Measurements from ENCODE around the gene C1QTNF7.

The C1QTNF7 gene

DNA sequence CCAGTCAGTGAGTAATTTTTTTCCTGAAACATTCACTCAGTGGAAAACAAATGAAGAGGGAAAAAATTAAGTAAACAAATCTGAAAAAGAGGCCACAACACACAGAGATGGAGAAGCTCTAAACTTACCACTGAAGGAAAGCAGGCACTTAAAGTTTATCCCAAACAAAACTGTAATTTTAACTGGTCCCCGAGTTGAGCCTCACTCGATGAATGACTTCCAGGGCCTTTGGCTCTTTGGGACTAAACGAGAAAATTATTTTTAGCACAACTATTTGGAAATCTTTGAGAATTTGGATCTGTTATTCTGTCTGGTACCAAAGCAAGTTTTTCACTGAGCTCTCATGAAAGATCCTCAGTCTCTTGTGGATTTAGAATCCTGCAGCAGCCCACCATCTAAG is at the start of gene C1QTNF7:
Gene C1QTNF7, plus strand, starts transcription at position 333 of the 400 bp plus-strand sequence. CDS start 7,711 bp downstream, outside the sequence.
- no peak for DNase-seq

- no peak for DNase-seq
These were observed 49.8 kb upstream of the C1QTNF7 start for GRCh38 chr4:15378062-15378461.

- no peak for DNase-seq
These were observed 49.3 kb upstream of the C1QTNF7 start for GRCh38 chr4:15378493-15378892.

DNA sequence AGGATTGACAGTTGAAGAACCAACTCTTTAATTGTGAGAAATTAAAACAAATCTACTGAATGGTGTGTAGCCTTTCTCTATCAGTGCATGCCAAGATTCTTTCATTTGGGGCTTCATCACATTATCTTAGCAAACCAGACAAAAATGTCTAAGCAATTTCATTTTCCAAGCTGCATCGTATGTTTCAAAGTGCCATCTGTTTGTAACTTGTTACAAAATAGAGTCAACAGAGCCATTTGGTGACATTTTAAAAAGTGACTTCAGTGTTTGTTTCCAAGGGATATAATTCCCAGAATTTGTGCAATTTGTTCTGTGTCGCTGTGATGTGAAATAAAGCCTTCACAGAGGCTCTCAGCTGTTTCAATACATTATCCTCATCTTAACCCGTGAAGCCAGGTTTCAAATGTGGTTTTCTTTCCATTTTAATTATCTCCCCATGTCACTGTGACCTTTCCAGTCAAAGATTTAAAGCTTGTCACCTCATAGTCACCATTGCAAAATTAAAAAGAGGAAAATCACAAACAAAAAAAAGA is 46.0 kb upstream of the C1QTNF7 start:
- no peak for DNase-seq

DNA sequence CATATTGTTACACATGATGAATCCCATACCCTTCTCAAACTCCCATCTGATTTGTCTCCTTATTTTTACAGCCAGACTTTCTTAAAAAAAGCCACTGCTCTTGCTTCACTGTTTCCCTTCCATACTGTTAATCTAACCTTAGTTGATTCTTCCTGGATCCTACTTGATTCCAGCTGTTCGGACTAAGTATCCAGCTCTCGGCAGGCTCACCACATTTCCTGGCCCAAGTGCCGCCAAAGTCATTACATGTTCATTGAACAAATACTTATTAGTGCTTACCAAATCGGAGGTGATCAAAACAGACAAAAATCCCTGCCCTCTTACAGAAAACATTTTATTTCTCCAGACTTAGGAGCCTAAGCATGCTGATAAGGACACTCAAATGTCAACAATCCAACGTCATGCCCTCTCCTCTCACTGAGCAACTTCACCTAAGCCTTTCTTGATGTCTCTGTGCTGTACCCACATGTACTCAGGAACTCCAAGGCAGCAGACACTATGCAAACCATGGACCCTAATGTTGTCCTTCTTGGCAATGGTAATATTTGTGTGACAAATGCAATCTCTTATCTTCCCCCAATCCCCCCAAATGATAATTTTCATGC is 45.1 kb upstream of the C1QTNF7 start:
- no peak for DNase-seq

DNA sequence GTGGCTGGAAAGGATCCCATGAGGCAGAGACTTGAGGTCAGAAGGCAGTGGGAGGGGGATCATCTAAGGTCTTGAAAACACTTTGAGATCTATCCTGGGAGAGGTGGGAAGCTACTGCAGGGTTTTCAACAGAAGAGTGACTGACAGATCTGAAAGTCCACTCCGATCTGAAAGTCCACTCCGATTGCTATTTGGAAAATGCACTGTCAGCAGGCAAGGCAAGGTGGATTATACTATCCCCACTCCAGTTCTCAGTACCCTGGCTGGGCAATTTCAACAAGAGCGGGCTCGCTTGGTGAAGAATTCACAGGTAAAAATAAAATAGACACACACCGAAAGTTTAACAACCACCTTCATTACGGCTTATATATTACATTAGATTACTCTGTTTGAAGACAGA is 42.3 kb upstream of the C1QTNF7 start:
- DNase-seq: no peak

- DNase-seq: no peak
These were observed 41.9 kb upstream of the C1QTNF7 start for GRCh38 chr4:15385928-15386327.

DNA sequence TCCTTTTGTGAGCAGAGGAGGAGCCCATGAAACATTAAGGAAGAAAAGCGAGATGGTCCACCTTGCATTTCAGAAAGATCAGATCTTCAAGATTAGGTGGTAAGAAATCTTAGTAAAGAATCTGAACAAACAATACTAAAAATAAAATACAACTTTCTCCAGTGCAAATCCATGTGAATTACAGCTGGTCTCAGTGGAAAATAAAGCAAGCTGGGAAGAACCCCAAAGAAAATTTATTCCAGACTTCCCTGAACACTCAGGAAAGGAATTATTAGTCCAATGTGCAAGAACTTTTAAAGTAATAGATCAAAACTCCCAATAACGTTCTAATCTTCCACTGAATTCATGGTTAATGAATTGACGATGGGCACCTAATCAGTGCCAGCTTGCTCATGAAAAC is 37.3 kb upstream of the C1QTNF7 start:
- no peak for DNase-seq

- no peak for DNase-seq
These were observed 35.6 kb upstream of the C1QTNF7 start for GRCh38 chr4:15392053-15392805.

DNA sequence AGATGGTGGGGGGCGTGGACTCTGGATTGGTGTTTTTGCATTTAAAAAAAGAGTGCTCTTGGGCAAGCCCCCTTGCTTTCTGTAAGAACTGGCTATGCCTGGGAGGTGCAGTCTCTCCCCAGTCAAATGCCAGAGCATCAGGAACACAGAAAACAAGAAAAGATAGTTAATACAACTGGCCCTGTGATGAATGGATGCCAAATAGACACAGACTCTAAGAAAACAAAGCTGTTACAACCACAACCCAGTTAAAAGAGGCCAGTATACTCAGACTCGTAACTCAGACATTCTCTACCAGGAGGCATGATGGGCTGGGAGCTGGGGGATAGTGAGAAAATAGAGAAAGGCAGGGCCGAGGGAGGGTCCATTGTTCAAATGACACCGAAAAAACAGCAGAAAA is 32.5 kb upstream of the C1QTNF7 start:
- no peak for DNase-seq

- peak; percentile 44 to 58 for DNase-seq
These were observed 31.6 kb upstream of the C1QTNF7 start for GRCh38 chr4:15396157-15396800.

DNA sequence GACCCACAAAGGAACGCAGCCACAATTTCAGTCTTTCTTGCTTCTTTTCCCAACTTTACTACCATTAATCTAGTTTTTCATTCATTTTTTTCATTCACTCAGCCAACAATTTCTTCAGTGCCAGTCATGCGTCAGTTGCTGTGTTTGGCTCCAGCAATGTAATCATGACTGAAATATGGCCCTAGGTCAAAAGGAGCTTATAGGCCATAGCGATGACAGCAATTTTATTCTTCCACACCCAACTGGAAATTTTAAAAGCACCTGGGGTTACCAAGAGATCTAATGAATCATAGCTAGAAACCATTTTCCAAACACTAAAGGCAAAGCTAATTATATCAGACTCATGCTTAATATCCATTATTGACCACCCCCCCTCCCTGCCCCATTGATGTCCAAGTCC is 29.8 kb upstream of the C1QTNF7 start:
- no peak for DNase-seq

DNA sequence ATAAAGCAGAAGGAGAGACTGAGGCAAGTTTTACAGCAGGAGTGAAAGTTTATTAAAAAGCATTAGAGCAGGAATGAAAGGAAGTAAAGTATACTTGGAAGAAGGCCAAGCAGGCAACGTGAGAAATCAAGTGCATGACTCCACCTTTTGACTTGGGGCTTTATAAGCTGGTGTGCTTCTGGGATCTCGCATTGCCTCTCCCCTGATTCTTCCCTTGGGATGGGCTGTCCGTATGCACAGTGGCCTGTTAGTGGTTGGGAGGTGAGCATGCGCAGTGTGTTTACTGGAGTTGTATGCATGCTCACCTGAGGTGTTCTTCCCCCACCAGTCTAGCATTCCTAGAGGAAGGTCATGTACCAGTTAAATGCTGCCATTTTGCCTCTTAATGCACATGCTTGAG is 29.1 kb upstream of the C1QTNF7 start:
- DNase-seq: no peak

DNA sequence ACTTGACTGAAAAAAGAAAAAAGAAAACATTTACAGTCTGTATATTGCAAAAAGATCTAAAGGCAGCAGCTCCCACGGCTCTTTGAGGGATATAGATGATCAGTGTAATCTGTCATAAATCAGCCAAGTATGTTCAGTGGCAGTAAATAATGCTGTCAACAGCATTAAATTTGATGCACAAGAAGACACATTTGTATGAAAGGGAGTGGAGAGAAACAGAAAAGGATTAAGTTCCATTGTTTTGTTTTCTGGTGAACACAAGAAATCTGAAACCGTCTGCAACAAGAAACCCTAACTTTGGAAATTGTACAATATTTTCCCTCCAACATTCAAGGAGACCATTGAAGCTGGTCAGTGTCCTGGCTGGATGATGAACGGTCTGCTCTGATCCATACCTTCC is 27.6 kb upstream of the C1QTNF7 start:
- no peak for DNase-seq

- peak; percentile 30 to 35 for DNase-seq
These were observed 26.7 kb upstream of the C1QTNF7 start for GRCh38 chr4:15400981-15401671.

DNA sequence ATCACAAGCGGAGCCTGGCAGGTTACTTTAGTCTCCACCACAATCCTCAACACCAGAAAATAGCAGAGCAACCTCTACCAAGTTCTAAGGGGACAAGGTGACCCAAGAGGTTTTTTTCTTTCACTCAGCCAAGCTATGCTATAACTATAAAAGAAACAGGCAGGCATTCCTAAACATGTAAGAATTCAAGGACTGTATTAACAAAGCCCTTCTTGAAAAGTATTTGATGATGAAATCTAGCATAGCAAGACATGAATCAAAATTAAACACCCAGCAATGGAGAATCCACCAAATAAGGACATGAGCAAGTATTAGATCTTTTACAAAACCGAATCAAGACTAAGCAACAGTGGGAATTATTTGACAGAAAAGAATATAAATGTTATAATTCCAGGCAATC is 25.7 kb upstream of the C1QTNF7 start:
- DNase-seq: no peak

DNA sequence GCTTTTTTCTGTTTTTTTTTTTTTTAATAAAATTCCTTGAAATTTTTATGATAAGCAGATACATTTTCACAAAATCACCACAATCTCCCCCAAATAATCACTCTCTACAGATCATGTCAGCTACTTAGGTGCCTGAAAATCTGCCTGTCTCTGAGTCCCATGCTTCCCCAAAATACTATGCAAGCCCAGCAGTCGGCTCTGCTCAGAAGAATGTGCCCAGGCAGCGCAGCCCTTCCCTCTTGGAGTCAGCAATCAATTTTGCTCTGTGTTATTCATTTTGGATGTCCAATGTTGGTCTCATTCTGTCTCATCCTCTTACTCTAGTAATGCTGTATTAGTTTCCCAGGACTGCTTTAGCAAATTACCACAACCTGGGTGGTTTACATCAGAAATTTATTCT is 24.9 kb upstream of the C1QTNF7 start:
- DNase-seq: peak in 1 of 2 donors; percentile 6

DNA sequence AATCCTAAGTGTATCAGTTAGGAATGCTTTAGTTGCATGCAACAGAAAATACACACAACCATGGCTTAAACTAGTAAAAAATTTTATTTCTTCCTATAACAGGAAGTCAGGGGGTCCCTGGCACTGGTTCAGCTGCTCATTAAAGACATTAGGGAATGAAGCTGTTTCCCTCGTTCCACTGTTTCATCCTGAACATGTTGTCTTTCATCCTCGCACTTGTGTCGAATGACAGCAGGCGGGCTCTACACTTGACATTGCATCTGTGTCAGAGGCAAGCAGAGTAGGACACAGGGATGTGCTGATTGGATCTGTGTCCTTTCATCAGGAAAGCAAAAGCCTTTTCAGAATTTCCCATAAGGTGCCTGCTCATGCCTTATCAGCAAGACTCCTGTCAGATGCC is 22.8 kb upstream of the C1QTNF7 start:
- no peak for DNase-seq

DNA sequence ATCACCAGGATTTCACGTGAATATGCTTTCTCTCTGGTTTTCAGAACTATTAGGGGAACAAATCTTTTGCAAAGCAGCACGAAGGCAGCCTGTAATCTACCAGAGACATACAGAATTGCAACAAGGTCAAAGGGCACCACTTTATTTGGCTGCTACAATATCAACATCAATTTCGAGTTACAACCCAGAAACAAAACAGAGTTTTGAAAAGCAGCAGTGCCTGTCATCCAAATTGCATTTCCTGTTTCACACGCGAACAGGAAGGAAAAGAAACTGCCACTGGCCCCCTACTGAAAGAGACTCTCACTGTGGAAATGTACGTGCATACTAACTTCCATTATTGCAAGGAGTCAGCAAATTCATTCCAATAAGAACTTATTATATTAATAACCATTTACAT is 17.1 kb upstream of the C1QTNF7 start:
- peak; percentile 46 to 56 for DNase-seq

- no peak for DNase-seq
These were observed 15.4 kb upstream of the C1QTNF7 start for GRCh38 chr4:15412461-15412860.

GRCh38 chr4:15413010-15413622 is 14.7 kb upstream of the C1QTNF7 start:
- no peak for DNase-seq

DNA sequence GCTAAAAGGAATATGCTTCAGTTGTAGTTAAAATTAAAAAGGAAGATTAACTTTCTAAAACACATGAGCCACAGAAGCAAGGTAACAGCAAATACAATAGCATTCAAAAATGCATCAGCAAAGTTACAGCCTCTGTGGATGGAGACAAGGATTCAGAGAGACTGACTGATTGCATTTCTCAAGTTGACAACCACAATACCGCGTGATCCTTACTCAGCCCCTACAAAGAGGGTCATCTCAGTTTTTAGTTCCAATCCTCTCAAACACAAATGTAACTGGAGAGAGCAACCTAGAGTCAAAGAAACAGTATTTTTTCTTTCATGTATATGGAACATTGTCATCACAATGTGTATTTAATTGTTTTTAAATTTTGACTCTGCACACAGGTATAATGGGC is 14.2 kb upstream of the C1QTNF7 start:
- no peak for DNase-seq

GRCh38 chr4:15414551-15415091 is 13.2 kb upstream of the C1QTNF7 start:
- DNase-seq: no peak

Measured in CD4-positive, alpha-beta T cell treated with Interferon alpha-2 for 1 hour (primary cell).